Measurements from ENCODE around the gene RAB20. TPM values are rescaled to one million over a fixed set of nuclear protein-coding genes. Genes with fewer than 3 reads are reported as not detected.

The RAB20 gene
- total and polyA plus RNA-seq, 2 of the 8 experiments (the other 6 are each of a cell fraction or from before 2014, with no cell fraction given), result 14.8 to 27.9 TPM

DNA sequence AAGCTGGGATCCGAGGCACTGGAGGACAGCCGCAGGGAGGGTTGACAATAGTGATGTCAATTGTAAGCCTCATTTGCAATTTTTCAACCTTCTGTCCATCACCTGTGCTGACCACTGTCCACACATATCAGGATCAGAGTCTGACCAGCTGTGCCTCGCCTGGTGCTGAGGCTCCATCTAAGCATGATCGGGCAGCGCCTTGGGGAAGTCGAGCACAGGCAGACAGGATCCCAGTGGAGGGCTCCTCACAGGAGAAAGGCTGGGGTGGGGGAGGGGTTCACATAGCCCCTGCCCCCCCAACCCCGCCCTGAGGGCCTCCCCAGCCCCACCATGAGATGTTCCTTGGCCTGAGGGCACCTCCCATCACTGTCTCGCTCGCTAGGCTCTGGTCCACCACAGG, 60.3 kb downstream of the RAB20 start:
- ChIA-PET POLR2A (ENCODE audit: partially characterized antibody) (interaction anchor here (0.8 to 1.5 kb wide), 2 partner anchors 12 to 17 kb away, joined by 3 to 4 read pairs; no protein-coding TSS in a partner anchor), CTCF (ENCODE audit: partially characterized antibody) (interaction anchor here (0.9 to 1.6 kb wide), 3 partner anchors 25 to 148 kb away, joined by 3 to 5 read pairs (median 4); no protein-coding TSS in a partner anchor)
- Histone ChIP-seq H3K27ac (ENCODE audit: low read depth, low read length) (no peak overlapping the region), H3K27me3 (replicated peaks in 1 of 4; ENCODE audit: control insufficient read depth in 3 of 4, extremely low read depth in 1 of 4, insufficient read depth in 3 of 4, low read length in 3 of 4) (no peaks in the 10 kb centered on the region; a peak in 1 of 7 replicates), H3K18ac (ENCODE audit: extremely low read depth, low read length) (no peak overlapping the region), H3K4me3 (ENCODE audit: extremely low read depth in 1 of 4, insufficient read depth in 2 of 4, low read depth in 3 of 4, low read length in 4 of 4) (no peak overlapping the region), H3K4me2 (ENCODE audit: insufficient read depth in 1 of 2, low read depth in 2 of 2, low read length in 2 of 2) (no peak overlapping the region), H4K91ac (replicated peaks; ENCODE audit: insufficient read length, low read length) (no peak overlapping the region), H3K23ac (ENCODE audit: insufficient read length) (no peak overlapping the region), H4K8ac (ENCODE audit: extremely low read depth, insufficient read depth, low read length) (no peak overlapping the region), H2AK5ac (ENCODE audit: low read depth, low read length) (no peak overlapping the region), H3K14ac (ENCODE audit: insufficient read length) (no peak overlapping the region), H2AFZ (ENCODE audit: low read length) (no peak overlapping the region), H2BK20ac (ENCODE audit: low read length) (no peak overlapping the region), H2BK15ac (ENCODE audit: low read length) (no peak overlapping the region), H3K79me2 (ENCODE audit: control insufficient read depth in 1 of 2, insufficient read depth in 2 of 2, low read length in 2 of 2) (no peaks in the 10 kb centered on the region), H3K9ac (replicated peaks in 1 of 4; ENCODE audit: extremely low read depth in 1 of 4, low read depth in 3 of 4, low read length in 3 of 4) (no peak overlapping the region), H3K4me1 (replicated peaks in 1 of 4; ENCODE audit: control insufficient read depth in 3 of 4, insufficient read depth in 4 of 4, low read length in 3 of 4) (no peaks in the 10 kb centered on the region), H4K20me1 (replicated peaks in 1 of 2; ENCODE audit: control insufficient read depth in 1 of 2, insufficient read depth in 2 of 2, low read length in 2 of 2) (no peaks in the 10 kb centered on the region), H2BK5ac (ENCODE audit: low read depth, low read length) (no peak overlapping the region), H3K9me3 (ENCODE audit: insufficient read depth in 2 of 2, low read depth in 1 of 2, low read length in 1 of 2) (peaks cover 3 to 6% of the 10 kb centered on the region in 2 experiments; a peak in 2 of 4 replicates), H4K5ac (ENCODE audit: insufficient read length, low read depth, low read length) (no peak overlapping the region), H3K36me3 (ENCODE audit: control insufficient read depth in 2 of 4, insufficient read depth in 4 of 4, low read length in 3 of 4) (peaks cover 3 to 56% (median 34%) of the 10 kb centered on the region in 4 experiments; a peak in 7 of 8 replicates), H3K4ac (replicated peaks; ENCODE audit: insufficient read length, low read depth, low read length) (no peak overlapping the region), H3K56ac (replicated peaks; ENCODE audit: insufficient read length, low read depth, low read length) (no peak overlapping the region), H2BK12ac (ENCODE audit: low read depth, low read length) (no peak overlapping the region), H3K23me2 (ENCODE audit: low read depth, low read length) (no peaks in the 10 kb centered on the region), H3K79me1 (ENCODE audit: low read depth, low read length) (no peaks in the 10 kb centered on the region; the same call in 1 of the 2 replicates), H2BK120ac (replicated peaks; ENCODE audit: low read depth, low read length) (no peak overlapping the region)
- WGBS, 2 experiments (ENCODE audit: extremely low coverage in 1 of 2, insufficient coverage in 1 of 2, insufficient read length in 1 of 2, insufficient replicate concordance in 2 of 2, low coverage in 1 of 2, low lambda C conversion rate in 2 of 2, missing lambda C conversion rate in 1 of 2), result 97% methylated on average over 8 of the region's 9 CpGs; no CpG with 5 or more reads in 1 of the 2 experiments
- no peak for FAIRE-seq
- no peak for DNase-seq (ENCODE audit: low read depth in 1 of 2, low spot score in 2 of 2)
- no peak for TF ChIP-seq FOSL1 (IDR thresholded peaks at IDR 0.05; ENCODE audit: insufficient read depth, low read depth, low read length)
